PC-3 (cell line): ENCODE measurements around the gene MR1.

Experiments
- EZH2 ChIP-seq: fragments of 300-600 bp; sonication (generic); IDR thresholded peaks from one replicate; pipeline ENCODE4 v1.6.1; 2017; ENCODE audit warnings: antibody characterized with exemption, mild to moderate bottlenecking, low read length; ENCODE audit not compliant: unreplicated experiment
- EZH2phosphoT487 ChIP-seq: fragments of 300-600 bp; sonication (generic); IDR thresholded peaks from 2 replicates; pipeline ENCODE4 v1.6.1; 2018; ENCODE audit warnings: mild to moderate bottlenecking, antibody characterized with exemption, low read length, borderline replicate concordance
- TF ChIP-seq, protein P1 (sequence below): fragments of 300-600 bp; sonication (generic); conservative IDR thresholded peaks from 2 replicates; pipeline ENCODE4 v1.5.1; 2017; ENCODE audit warnings: antibody characterized with exemption, low read depth, mild to moderate bottlenecking, low read length

- TF ChIP-seq, protein P1, sequence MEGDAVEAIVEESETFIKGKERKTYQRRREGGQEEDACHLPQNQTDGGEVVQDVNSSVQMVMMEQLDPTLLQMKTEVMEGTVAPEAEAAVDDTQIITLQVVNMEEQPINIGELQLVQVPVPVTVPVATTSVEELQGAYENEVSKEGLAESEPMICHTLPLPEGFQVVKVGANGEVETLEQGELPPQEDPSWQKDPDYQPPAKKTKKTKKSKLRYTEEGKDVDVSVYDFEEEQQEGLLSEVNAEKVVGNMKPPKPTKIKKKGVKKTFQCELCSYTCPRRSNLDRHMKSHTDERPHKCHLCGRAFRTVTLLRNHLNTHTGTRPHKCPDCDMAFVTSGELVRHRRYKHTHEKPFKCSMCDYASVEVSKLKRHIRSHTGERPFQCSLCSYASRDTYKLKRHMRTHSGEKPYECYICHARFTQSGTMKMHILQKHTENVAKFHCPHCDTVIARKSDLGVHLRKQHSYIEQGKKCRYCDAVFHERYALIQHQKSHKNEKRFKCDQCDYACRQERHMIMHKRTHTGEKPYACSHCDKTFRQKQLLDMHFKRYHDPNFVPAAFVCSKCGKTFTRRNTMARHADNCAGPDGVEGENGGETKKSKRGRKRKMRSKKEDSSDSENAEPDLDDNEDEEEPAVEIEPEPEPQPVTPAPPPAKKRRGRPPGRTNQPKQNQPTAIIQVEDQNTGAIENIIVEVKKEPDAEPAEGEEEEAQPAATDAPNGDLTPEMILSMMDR, result no peak
- no peak for TF ChIP-seq EZH2
- no peak for TF ChIP-seq EZH2phosphoT487
These were observed 10.3 kb upstream of the MR1 start for GRCh38 chr1:181023265-181024057.
